B cell (primary cell): Measurements from ENCODE around the gene TPP2. TPM values are rescaled to one million over a fixed set of nuclear protein-coding genes. Genes with fewer than 3 reads are reported as not detected.
A peak's percentile ranks its signal among the peaks of the same experiment; 100 is the strongest.

ENCODE experiments used
- ATAC-seq: fragments of 200-7000 bp; cut with Tn5 transposase; one replicate; pipeline ENCODE4 v1.10.0; 2021; ENCODE audit warnings: low read depth, mild to moderate bottlenecking, moderate number of reproducible peaks, moderate library complexity
- CTCF ChIA-PET: fragments of 350-600 bp; sonication (Branson Sonifier 250); formaldehyde crosslinking; loops from one replicate; lab custom pipeline; 2021; ENCODE audit warnings: antibody characterized with exemption, inconsistent platforms; lab: Charles Lee
- POLR2A ChIA-PET: fragments of 350-600 bp; sonication (Branson Sonifier 250); formaldehyde crosslinking; loops from one replicate; lab custom pipeline; 2021; ENCODE audit warnings: antibody characterized with exemption; lab: Charles Lee
- DNase-seq: peaks from one replicate; pipeline ENCODE4 v3.0.0; 2013
- H2AFZ ChIP-seq: 2 replicates; pipeline ENCODE4 v1.6.1; 2012; ENCODE audit warnings: mild to moderate bottlenecking, low read depth, low read length; ENCODE audit not compliant: insufficient read depth, poor library complexity, severe bottlenecking
- H3K27ac ChIP-seq, 2 donors: 1 replicate in 1 of 2; 2 replicates in 1 of 2; pipeline ENCODE4 v1.5.1; 2012 to 2013; ENCODE audit warnings: low read length in 2 of 2, mild to moderate bottlenecking in 2 of 2, moderate library complexity in 1 of 2
- H3K27me3 ChIP-seq, 4 experiments: fragments of 200-600 bp in 1 of 4; sonication (generic) in 1 of 4; replicated peaks in 1 of 4; 1 replicate in 2 of 4; 2 replicates in 2 of 4; pipeline versions ENCODE4 v1.6.1 to v1.7.0; 2013 to 2016; ENCODE audit warnings: low read length in 3 of 4, mild to moderate bottlenecking in 2 of 4, mixed read lengths in 1 of 4, moderate library complexity in 1 of 4; ENCODE audit not compliant: insufficient read depth in 4 of 4, control insufficient read depth in 3 of 4; ENCODE audit errors: control extremely low read depth in 1 of 4
- H3K36me3 ChIP-seq, 2 experiments: replicated peaks in 1 of 2; 1 replicate in 1 of 2; 2 replicates in 1 of 2; pipeline versions ENCODE4 v1.6.1 to v1.7.1; 2013; ENCODE audit warnings: low read length in 1 of 2; ENCODE audit not compliant: insufficient read depth in 2 of 2, control insufficient read depth in 1 of 2; ENCODE audit errors: control extremely low read depth in 1 of 2, extremely low read depth in 1 of 2
- H3K4me1 ChIP-seq, 2 donors: fragments of 200-600 bp in 1 of 2; sonication (generic) in 1 of 2; 1 replicate in 1 of 2; 2 replicates in 1 of 2; pipeline versions ENCODE4 v1.5.1 to v1.6.1; 2013 to 2017; ENCODE audit warnings: low read length in 2 of 2; ENCODE audit not compliant: control insufficient read depth in 2 of 2, insufficient read depth in 2 of 2
- H3K4me2 ChIP-seq: replicated peaks from 2 replicates; pipeline ENCODE3; 2012; ENCODE audit warnings: mild to moderate bottlenecking, low read depth, low read length; ENCODE audit not compliant: poor library complexity, severe bottlenecking
- H3K4me3 ChIP-seq, 5 experiments: fragments of 200-600 bp in 1 of 5; sonication (generic) in 1 of 5; 1 replicate in 3 of 5; 2 replicates in 2 of 5; pipeline versions ENCODE4 v1.5.1 to v1.7.0; 2011 to 2016; ENCODE audit warnings: low read length in 4 of 5, mild to moderate bottlenecking in 4 of 5, low read depth in 2 of 5, control low read depth in 1 of 5, moderate library complexity in 1 of 5; ENCODE audit not compliant: insufficient read depth in 1 of 5; ENCODE audit errors: control extremely low read depth in 1 of 5, extremely low read depth in 1 of 5
- H3K79me2 ChIP-seq: fragments of 200-600 bp; sonication (generic); one replicate; pipeline ENCODE4 v1.6.0; 2016; ENCODE audit warnings: low read length; ENCODE audit not compliant: control insufficient read depth, insufficient read depth
- H3K9ac ChIP-seq: fragments of 200-600 bp; sonication (generic); 2 replicates; pipeline ENCODE4 v1.6.1; 2017; ENCODE audit warnings: mild to moderate bottlenecking, low read length, moderate library complexity
- H3K9me3 ChIP-seq, 3 donors: one replicate each; pipeline versions ENCODE4 v1.6.1 to v1.7.1; 2013; ENCODE audit warnings: low read length in 2 of 3; ENCODE audit not compliant: control insufficient read depth in 2 of 3, insufficient read depth in 1 of 3; ENCODE audit errors: control extremely low read depth in 1 of 3
- H4K20me1 ChIP-seq: 2 replicates; pipeline ENCODE4 v1.6.0; 2012; ENCODE audit warnings: mild to moderate bottlenecking, low read length; ENCODE audit not compliant: insufficient read depth, control insufficient read depth, poor library complexity, severe bottlenecking
- H3K27ac Mint-ChIP-seq: one replicate; pipeline ENCODE4 v1.8.0; 2021; ENCODE audit warnings: mixed read lengths
- H3K27me3 Mint-ChIP-seq: one replicate; pipeline ENCODE4 v1.8.0; 2021; ENCODE audit warnings: mixed read lengths
- H3K4me1 Mint-ChIP-seq: one replicate; pipeline ENCODE4 v1.8.0; 2021; ENCODE audit warnings: mixed read lengths
- H3K4me3 Mint-ChIP-seq: one replicate; pipeline ENCODE4 v1.8.0; 2021; ENCODE audit warnings: mixed read lengths
- H3K9me3 Mint-ChIP-seq: one replicate; pipeline ENCODE4 v1.8.0; 2022; ENCODE audit warnings: mixed read lengths; ENCODE audit not compliant: insufficient read depth
- CTCF ChIP-seq: fragments of 200-600 bp; IDR thresholded peaks from one replicate; pipeline ENCODE4 v1.8.0; 2022; ENCODE audit warnings: antibody characterized with exemption, mild to moderate bottlenecking
- EZH2 ChIP-seq: IDR thresholded peaks from 2 replicates; pipeline ENCODE4 v1.6.1; 2012; ENCODE audit warnings: borderline replicate concordance, low read depth, mild to moderate bottlenecking, moderate library complexity, low read length; ENCODE audit not compliant: insufficient read depth, poor library complexity, severe bottlenecking
- WGBS: methylation state at CpG from one replicate; pipeline ENCODE4 v1.1.5; 2013; ENCODE audit warnings: missing lambda C conversion rate; ENCODE audit not compliant: insufficient coverage; 5-methylcytosine and 5-hydroxymethylcytosine counted together
- intact Hi-C: fragments of 100-400 bp; cut with micrococcal nuclease; formaldehyde crosslinking; loops from one replicate; pipeline ENCODE4 v1.10.0; 2022
- polyA plus RNA-seq: library from polyadenylated mRNA; depleted of rRNA; stranded (reverse); fragments of >200 nt; gene quantifications from 2 replicates; pipeline ENCODE4 v1.2.3, GENCODE V29; 2012
- total RNA-seq, 2 donors: library from RNA; stranded (reverse); fragments of 120-200 nt in 1 of 2; gene quantifications; 1 replicate in 1 of 2; 2 replicates in 1 of 2; pipeline versions ENCODE4 v1.2.3 to v1.2.4, GENCODE V29; 2013 to 2022

TPP2 gene
- total and polyA plus RNA-seq, 2 donors (not counting 1 experiment from before 2014, with no cell fraction given), result 22.1 to 51.1 TPM

DNA sequence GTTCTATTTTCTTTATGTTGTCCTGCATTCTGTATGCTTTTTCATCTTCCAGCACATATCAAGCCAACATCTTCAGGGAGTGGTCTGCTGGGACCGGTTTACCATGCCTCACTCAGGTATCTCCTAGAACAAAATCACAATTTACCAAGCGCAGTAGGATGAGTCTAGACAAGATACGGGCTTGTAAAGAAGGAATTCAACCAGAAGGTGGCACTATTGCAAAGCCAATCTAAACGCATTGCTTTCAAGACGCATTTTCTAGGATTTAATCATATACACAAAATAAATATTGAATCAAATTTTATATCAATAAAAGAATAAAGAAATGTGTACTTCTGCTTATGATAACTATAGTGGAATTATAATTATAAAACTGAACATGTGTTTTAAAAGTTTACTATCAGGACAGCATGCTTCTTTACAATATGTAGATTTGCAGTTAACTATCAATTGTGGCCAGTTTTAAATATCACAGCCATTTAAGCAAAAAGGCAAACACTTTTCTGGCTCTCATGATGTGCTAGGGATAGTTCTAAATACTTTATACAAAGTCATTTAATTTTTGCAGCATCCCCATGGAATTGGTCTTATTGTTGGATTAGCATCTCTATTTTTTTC lies 16.1 kb upstream of the TPP2 start:
- TF ChIP-seq CTCF (peak; percentile 95), EZH2 (no peak)
- Histone ChIP-seq H3K4me1 (peaks cover 4 to 5% of the 10 kb centered on the region in 2 donors), H3K9ac (no peak overlapping the region), H3K4me3 (no peak overlapping the region), H3K27me3 (no peaks in the 10 kb centered on the region), H2AFZ (no peak overlapping the region), H3K9me3 (no peaks in the 10 kb centered on the region), H4K20me1 (no peaks in the 10 kb centered on the region), H3K79me2 (no peaks in the 10 kb centered on the region), H3K27ac (no peak overlapping the region), H3K36me3 (no peaks in the 10 kb centered on the region), H3K4me2 (no peak overlapping the region)
- H3K4me3 Mint-ChIP-seq, result no peak overlapping the region
- ChIA-PET CTCF (interaction anchor here (0.6 to 9.2 kb wide), 23 partner anchors 8 to 1090 kb away, joined by 3 to 107 read pairs (median 6); partner anchors contain the start of genes ERCC5 and TPP2), POLR2A (no interaction called here)
- no peak overlapping the region for H3K27ac Mint-ChIP-seq
- H3K9me3 Mint-ChIP-seq, result no peaks in the 10 kb centered on the region
- DNase-seq, result peak; percentile 74
- H3K27me3 Mint-ChIP-seq, result peaks cover 6% of the 10 kb centered on the region
- ATAC-seq, result peak; percentile 58
- no CpG with 5 or more reads among the region's 5 CpGs for WGBS
- H3K4me1 Mint-ChIP-seq, result peaks cover 8% of the 10 kb centered on the region
- intact Hi-C loops, result loop anchor here (1.0 to 2.0 kb wide), 5 partner anchors 16 to 267 kb away; partner anchors contain the start of gene TPP2

- DNase-seq, result no peak
Measured at GRCh38 chr13:102582256-102582655, 14.5 kb upstream of the TPP2 start.

More at GRCh38 chr13:102582256-102582655, 14.5 kb upstream of the TPP2 start:
- peaks cover 8% of the 10 kb centered on the region for H3K4me1 Mint-ChIP-seq
- H3K4me3 Mint-ChIP-seq, result no peak overlapping the region
- peaks cover 4 to 5% of the 10 kb centered on the region in 2 donors for H3K4me1 ChIP-seq
- H3K9ac ChIP-seq, result no peak overlapping the region
- POLR2A ChIA-PET, result no interaction called here
- H3K4me3 ChIP-seq, result no peak overlapping the region
- ATAC-seq, result no peak
- H3K79me2 ChIP-seq, result no peaks in the 10 kb centered on the region
- no peaks in the 10 kb centered on the region for H4K20me1 ChIP-seq
- H3K27ac ChIP-seq, result no peak overlapping the region
- CTCF ChIA-PET, result interaction anchor here (0.9 to 9.2 kb wide), 12 partner anchors 9 to 288 kb away, joined by 3 to 107 read pairs (median 7); partner anchors contain the start of genes ERCC5 and TPP2
- H3K27me3 ChIP-seq, result no peaks in the 10 kb centered on the region
- no peak overlapping the region for H2AFZ ChIP-seq
- intact Hi-C loops, result no loop called here
- H3K36me3 ChIP-seq, result no peaks in the 10 kb centered on the region
- no peaks in the 10 kb centered on the region for H3K9me3 ChIP-seq
- H3K4me2 ChIP-seq, result no peak overlapping the region
- H3K27me3 Mint-ChIP-seq, result peaks cover 6% of the 10 kb centered on the region
- TF ChIP-seq EZH2 (no peak), CTCF (no peak)
- H3K9me3 Mint-ChIP-seq, result no peaks in the 10 kb centered on the region
- H3K27ac Mint-ChIP-seq, result no peak overlapping the region
